Upper lobe of left lung (tissue), 4 donors: Measurements from ENCODE around the gene PKNOX1.
"Not testable (repeated sequence)": the region's sequence is repeated elsewhere in the genome, so short reads cannot be mapped to it uniquely, and the experiment has no call there.

Source experiments
- EP300 ChIP-seq, 4 donors: sonication (generic); formaldehyde crosslinking; IDR thresholded peaks; one replicate each; pipeline ENCODE4 v1.5.1; 2017; ENCODE audit warnings: antibody characterized with exemption in 4 of 4, control low read depth in 2 of 4
- POLR2A ChIP-seq, 4 donors: fragments of 450-650 bp; IDR thresholded peaks; one replicate each; pipeline ENCODE4 v1.5.1; 2016 to 2017; ENCODE audit warnings: antibody characterized with exemption in 4 of 4, mild to moderate bottlenecking in 2 of 4
- POLR2AphosphoS5 ChIP-seq, 2 donors: sonication (generic); formaldehyde crosslinking; IDR thresholded peaks; one replicate each; pipeline ENCODE4 v1.5.1; 2017; ENCODE audit warnings: antibody characterized with exemption in 2 of 2
- TF ChIP-seq, protein P1 (sequence below), 6 experiments: fragments of 450-650 bp in 4 of 6; fragments of 200-600 bp in 2 of 6; sonication (generic) in 2 of 6; IDR thresholded peaks; one replicate each; pipeline ENCODE4 v1.5.1; 2016 to 2019; ENCODE audit warnings: antibody characterized with exemption in 6 of 6

DNA sequence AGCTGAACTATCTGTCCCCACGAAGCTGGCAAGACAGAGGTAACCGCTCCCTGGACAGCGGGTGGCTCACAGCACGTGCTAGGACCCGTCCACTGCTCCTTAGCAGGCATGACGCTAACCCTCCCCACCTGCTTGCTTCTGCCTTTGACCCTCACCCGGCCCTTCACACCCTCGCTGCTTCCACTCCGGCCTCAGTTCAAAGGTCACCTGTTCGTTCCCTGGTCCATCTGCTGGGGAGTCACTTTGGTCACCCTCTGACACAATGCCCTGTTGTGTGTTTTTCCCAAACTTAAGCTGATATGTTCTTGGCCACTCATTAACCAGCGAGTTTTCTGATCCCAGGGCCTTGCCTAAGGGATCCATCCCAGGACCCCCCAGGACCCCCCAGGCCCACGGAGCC lies 93.7 kb downstream of the PKNOX1 start:
- not testable (repeated sequence) for TF ChIP-seq POLR2A, POLR2AphosphoS5, EP300 (IDR thresholded peaks at IDR 0.05)
- TF ChIP-seq, protein P1, sequence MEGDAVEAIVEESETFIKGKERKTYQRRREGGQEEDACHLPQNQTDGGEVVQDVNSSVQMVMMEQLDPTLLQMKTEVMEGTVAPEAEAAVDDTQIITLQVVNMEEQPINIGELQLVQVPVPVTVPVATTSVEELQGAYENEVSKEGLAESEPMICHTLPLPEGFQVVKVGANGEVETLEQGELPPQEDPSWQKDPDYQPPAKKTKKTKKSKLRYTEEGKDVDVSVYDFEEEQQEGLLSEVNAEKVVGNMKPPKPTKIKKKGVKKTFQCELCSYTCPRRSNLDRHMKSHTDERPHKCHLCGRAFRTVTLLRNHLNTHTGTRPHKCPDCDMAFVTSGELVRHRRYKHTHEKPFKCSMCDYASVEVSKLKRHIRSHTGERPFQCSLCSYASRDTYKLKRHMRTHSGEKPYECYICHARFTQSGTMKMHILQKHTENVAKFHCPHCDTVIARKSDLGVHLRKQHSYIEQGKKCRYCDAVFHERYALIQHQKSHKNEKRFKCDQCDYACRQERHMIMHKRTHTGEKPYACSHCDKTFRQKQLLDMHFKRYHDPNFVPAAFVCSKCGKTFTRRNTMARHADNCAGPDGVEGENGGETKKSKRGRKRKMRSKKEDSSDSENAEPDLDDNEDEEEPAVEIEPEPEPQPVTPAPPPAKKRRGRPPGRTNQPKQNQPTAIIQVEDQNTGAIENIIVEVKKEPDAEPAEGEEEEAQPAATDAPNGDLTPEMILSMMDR (IDR thresholded peaks at IDR 0.05), result not testable (repeated sequence)
